Activated CD8-positive, alpha-beta memory T cell treated with anti-CD3 and anti-CD28 coated beads, Interleukin-2, amount 50 U/mL, for 24 hours (primary cell): Measurements from ENCODE around the gene LILRB1.
"Not testable (repeated sequence)": the region's sequence is repeated elsewhere in the genome, so short reads cannot be mapped to it uniquely, and the experiment has no call there.

ENCODE experiments used
- DNase-seq: peaks from one replicate; pipeline ENCODE4 v3.0.0-alpha.2; 2020; ENCODE audit errors: extremely low read depth

The LILRB1 gene

DNA sequence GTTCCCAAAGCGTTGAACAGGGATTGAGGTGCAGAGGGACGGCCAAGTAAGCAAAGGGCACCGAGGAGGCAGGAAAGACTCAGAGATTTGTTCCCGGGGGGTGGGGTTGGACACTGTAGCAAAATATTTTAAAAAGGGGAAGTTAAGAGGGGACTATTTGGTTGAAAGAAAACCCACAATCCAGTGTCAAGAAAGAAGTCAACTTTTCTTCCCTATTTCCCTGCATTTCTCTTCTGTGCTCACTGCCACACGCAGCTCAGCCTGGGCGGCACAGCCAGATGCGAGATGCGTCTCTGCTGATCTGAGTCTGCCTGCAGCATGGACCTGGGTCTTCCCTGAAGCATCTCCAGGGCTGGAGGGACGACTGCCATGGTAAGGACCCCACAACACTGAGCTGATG lies at the start of gene LILRB1:
Gene LILRB1 (plus strand): TSS at position 223 of the 400 bp plus-strand sequence. CDS start 590 bp downstream, outside the sequence.
- not testable (repeated sequence) for DNase-seq

- no peak for DNase-seq
Measured at GRCh38 chr19:54586397-54586796, 43.9 kb upstream of the LILRB1 start.

- DNase-seq: no peak
Measured at GRCh38 chr19:54587026-54587425, 43.3 kb upstream of the LILRB1 start.

DNA sequence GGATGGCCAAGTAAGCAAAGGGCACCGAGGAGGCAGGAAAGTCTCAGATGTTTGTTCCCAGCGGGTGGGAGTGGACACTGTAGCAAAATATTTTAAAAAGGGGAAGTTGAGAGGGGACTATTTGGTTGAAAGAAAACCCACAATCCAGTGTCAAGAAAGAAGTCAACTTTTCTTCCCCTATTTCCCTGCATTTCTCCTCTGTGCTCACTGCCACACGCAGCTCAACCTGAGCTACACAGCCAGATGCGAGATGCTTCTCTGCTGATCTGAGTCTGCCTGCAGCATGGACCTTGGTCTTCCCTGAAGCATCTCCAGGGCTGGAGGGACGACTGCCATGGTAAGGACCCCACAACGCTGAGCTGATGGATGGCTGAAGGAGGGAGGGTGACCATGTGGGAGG lies 36.8 kb upstream of the LILRB1 start, which contains the start of gene LILRA1:
Gene LILRA1 (plus strand): TSS at position 188 of the 400 bp plus-strand sequence. CDS start 613 bp downstream, outside the sequence.
- not testable (repeated sequence) for DNase-seq

GRCh38 chr19:54593931-54594626 lies 36.2 kb upstream of the LILRB1 start:
- not testable (repeated sequence) for DNase-seq

GRCh38 chr19:54594737-54595136 lies 35.5 kb upstream of the LILRB1 start:
- DNase-seq: no peak

GRCh38 chr19:54595680-54596436 lies 34.4 kb upstream of the LILRB1 start:
- not testable (repeated sequence) for DNase-seq

DNA sequence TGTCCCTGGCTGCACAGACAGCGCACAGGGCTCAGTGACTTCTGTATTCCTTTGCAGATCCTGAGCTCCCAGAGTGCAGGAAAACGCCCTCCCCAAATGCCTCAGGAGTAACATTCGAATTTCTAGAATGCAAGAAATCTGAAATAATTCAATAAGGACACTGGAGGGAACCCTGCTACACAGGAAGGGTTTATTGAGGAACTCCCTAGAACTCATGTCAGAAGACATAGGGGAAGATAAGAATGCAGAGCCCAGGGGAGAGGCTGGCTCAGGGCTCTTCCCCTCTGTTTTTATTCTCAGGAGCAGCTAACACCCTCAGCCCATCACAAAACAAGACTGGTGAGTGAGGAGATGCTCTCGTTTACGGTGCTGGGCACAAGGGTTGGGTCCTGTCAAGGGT lies 30.1 kb upstream of the LILRB1 start:
- DNase-seq: no peak

GRCh38 chr19:54606230-54606629 lies 24.1 kb upstream of the LILRB1 start:
- DNase-seq: no peak

DNA sequence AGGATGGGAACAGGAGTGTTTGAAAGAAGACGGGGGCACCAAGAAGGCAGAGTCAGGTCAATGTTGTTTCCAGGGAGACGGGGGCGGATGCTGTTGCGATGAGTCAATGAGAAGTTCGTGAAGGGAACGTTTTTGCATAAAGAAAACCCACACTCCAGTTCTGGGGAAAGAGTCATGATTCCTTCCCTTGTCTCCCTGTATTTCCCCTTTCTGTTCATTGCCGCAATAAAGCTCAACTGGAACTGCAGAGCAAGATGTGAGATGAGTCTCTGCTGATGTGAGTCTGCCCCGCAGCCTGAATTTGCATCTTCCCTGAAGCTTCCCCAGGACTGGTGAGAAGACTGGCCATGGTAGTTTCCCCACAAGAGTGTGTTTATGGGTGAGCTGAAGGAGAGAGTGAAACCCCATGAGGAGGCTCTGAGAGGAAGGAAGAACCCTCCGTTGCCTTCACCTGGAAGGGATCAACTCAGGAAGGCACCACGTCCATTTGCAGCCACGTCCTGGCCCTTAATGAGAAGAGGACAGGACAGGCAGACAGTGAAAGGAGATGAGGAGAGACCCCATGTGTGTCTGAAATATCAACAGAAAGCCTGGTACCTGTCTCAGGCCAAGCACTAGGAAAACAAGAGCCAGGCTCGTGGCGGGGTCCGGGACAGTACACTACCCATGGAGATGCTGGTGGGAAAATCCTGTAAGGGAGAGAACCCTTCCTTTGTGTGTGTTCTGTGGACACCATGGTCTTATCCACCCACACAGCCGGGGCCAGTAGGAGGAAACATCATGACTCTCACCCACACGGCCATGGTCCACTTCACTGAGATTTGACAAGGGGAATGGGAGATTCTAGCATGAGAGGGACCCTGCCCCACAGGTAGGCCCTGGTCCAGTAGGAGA lies 23.1 kb upstream of the LILRB1 start:
- DNase-seq: no peak

- no peak for DNase-seq
Measured at GRCh38 chr19:54607785-54608150, 22.5 kb upstream of the LILRB1 start.

GRCh38 chr19:54608205-54608604 lies 22.1 kb upstream of the LILRB1 start:
- no peak for DNase-seq

DNA sequence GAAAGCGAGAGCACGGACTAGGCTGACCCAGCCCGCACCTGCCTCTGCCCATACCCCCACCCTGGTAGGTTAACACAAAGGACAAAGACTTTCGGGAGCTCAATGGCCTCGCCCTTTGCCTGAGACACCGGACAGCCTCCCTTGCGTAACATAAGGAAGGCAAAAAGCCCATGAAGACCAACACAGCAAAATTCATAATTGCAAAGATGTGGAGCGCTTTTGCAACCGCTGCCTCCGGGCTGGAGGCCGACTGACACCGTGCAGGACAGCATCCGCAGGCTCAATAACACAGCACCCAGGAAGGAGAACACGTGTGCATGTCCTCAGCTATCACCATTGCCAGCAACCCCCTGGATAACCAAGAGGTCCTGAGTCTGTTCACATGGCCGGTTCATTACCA lies 21.5 kb upstream of the LILRB1 start:
- no peak for DNase-seq

GRCh38 chr19:54609356-54609791 lies 20.9 kb upstream of the LILRB1 start:
- DNase-seq: no peak

GRCh38 chr19:54612428-54612827 lies 17.9 kb upstream of the LILRB1 start:
- DNase-seq: no peak

DNA sequence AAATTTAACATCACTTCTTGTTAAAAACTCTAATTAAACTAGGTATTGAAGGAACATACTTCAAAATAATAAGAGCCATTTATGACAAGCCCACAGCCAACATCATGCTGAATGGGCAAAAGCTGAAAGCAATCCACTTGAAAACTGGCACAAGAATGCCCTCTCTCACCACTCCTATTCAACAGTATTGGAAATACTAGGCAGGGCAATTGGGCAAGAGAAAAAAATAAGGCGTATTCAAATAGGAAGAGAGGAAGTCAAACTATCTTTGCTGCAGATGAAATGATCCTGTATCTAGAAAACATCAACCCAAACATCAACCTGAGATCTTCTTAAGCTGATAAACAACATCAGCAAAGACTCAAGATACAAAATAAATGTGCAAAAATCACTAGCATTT lies 15.6 kb upstream of the LILRB1 start:
- no peak for DNase-seq

GRCh38 chr19:54616057-54616456 lies 14.2 kb upstream of the LILRB1 start:
- DNase-seq: no peak

- DNase-seq: no peak
Measured at GRCh38 chr19:54616821-54617560, 13.3 kb upstream of the LILRB1 start.

DNA sequence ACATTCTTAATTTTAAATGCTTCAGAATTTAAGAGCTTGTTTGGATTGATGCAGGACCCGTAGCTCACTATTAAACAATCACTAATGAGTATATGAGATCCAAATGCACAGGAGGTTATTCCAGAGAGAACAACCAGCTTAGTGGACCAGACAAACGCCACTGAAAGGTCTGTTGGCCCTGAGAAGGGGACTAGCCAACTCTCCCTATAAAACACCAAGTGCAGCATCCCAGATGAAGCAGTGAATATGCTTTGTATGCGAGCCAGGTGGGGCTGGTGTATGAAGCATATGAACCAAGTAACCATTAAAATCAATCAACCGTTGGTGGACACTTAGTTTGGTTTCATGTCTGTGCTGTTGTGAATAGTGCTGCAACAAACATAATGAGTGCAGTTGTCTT lies 9.8 kb upstream of the LILRB1 start:
- no peak for DNase-seq

DNA sequence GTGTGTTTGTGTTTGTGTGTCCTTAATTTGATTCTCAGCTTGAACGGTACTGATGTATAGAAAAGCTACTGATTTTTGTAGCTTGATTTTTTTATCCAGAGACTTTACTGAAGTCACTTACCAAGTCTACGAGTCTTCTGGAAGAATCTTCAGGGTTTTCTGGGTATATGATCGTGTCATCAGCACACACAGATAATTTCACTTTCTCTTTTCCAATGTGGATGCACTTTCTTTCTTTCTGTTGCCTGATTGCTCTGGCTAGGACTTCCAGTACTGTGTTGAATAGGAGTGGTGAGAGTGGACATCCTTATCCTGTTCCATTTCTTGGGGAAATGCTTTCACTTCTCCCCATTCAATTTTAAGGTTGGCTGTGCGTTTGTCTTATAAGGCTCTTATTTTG lies 7.9 kb upstream of the LILRB1 start:
- no peak for DNase-seq

- DNase-seq: not testable (repeated sequence)
Measured at GRCh38 chr19:54624234-54624633, 6.0 kb upstream of the LILRB1 start.
